GM18861 (cell line): Measurements from ENCODE around the gene PTDSS2.
"Not testable (repeated sequence)": the region's sequence is repeated elsewhere in the genome, so short reads cannot be mapped to it uniquely, and the experiment has no call there.

Experiments
- ATAC-seq: cut with Tn5 transposase; IDR thresholded peaks from one replicate; pipeline ENCODE4 v1.9.1; 2021; ENCODE audit not compliant: unreplicated experiment

Gene PTDSS2

GRCh38 chr11:503179-503981 lies 53.3 kb downstream of the PTDSS2 start:
- no peak for ATAC-seq

- no peak for ATAC-seq
Measured at GRCh38 chr11:504053-504993, 54.2 kb downstream of the PTDSS2 start.

DNA sequence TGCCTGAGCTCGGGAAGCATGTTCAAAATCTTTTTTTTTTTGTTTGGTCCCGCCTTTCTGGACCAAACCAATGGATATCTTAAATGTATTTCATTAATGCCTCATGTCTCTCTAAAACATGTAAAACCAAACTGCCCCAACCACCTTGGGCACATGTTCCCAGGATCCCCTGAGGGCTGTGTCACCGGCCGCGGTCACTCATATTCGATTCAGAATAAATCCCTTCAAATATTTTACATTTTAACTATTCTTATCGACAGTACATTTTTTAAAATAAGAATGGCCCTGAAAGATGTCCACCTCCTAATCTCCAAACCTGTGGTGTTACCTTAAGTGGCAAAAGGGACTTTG lies 54.9 kb downstream of the PTDSS2 start:
- ATAC-seq: no peak

DNA sequence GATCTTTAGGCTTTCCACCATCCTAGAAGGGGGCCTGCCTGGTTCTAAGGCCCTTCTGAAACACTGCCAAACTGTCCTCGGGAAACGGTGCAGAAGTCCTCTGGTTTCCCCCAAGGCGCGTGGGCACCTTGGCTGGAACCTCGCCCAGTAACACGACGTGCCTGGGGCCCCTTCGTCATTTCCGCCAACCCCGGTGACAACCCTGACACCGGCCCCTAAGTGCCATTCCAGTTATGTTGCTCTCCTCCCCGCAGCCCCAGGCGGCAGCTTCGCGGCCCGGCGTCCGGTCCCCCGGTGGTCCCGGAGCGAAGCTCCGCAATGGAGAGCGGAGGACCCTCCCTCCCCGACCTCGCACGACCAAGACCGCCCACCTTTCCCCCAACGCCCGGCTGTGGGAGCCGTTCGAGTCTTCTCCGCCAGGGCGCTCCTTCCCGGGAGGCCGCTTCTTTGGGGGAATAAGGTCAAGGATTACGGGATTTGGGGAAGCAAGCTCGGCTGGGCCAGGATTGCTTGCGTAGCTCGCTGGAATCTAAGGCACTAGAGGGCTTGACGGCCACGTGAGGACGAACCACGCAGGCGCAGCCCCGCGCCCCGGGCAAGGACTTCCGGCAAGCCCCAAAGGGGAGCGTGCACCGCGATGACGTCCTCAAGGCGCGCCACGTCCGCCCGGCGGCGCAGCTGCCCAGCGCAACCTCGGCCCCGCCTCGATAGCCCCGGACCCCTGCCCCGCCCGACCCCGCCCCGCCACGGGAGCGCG lies 56.3 kb downstream of the PTDSS2 start:
- peak; percentile 58 for ATAC-seq

DNA sequence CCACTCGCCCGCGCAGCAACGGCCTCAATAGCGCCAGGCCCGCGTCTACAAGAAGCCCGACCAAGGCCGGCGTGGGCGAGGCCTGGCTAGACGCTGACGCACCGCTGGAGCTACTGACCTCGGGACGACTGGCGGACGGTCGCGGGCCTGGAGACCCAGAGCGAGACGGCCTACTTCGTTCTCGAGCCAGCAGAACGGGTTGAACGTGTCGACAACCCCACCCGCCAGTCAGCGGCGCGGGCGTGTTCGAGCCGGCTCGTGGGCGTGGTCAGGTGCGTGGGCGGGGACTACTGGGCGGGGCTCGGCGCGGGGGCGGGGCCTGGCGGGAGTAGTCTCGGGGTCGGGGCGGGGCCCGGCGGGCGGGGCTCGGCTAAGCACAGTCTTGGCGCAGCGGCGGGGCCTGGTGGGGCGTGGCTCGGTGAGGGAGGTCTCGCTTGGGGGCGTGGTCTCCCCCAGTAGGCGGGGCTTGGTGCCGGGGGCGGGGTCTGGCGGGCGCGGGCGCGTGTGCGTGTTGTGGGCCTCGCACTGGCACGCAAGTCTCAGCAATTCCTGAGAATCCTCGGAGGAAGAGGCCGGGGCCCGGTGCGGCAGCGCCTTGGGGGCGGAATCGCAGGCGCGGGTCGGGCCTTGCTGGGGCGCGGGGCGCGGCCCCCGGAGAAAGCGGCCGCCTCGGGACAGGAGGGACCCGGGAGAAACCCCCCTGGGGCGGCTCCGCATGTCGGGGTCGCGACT lies 57.1 kb downstream of the PTDSS2 start, which contains the start of gene RNH1:
Gene RNH1 (minus strand): TSS at position 248 of the 732 bp plus-strand sequence. CDS start 5,080 bp downstream, outside the sequence.
- peak; percentile 34 for ATAC-seq

DNA sequence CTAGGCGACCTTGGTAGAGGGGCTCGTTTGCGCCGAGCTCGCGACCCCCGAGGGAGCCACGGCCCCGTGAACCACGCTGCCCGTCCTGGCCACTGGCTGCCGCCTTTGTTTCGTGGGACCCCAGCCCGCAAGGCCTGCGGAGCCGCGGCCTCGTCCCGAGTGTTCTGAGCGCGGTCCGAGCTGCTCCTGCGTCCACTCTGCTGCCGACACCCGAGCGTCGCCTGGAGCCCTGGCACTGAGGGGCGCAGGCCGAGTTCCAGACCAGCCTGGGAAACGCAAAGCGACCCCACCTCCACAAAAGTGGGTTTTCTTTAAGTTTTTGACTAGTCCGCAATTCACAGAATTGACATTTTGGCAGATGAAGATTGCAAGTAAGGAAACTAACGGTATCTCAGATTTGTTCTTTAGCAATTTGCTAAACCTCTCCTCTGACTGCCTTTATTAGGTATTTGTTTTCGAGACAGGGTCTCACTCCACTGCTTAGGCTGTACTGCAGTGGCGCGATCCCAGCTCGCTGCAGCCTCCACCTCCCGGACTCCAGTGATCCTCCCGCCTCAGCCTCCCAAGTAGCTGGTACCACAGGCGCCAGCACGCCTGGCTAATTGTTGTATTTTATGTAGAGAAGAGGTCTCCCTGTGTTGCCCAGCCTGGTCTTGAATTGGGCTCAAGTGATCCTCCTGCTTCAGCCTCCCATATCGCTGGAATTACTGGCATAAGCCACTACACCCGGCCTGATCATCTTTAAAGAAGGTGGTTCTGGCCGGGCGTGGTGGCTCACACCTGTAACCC lies 57.8 kb downstream of the PTDSS2 start:
- no peak for ATAC-seq

DNA sequence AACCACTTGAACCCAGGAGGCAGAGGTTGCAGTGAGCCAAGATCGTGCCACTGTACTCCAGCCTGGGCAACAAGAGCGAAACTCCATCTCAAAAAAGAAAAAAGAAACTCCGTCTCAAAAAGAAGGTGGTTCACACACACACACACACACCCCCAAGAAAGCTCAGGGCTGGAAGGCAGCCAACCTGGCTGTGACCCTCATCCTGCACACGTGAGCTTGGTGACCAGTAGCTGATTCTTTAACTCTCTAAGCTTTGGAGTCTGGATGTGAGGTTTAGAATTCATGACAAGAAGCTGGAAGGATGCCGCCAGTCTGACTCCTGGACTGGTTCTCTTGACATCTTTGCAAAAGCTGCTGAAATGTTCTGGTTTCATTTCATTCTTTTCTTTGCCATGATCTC lies 58.9 kb downstream of the PTDSS2 start:
- ATAC-seq: no peak

- ATAC-seq: no peak
Measured at GRCh38 chr11:512761-513595, 62.9 kb downstream of the PTDSS2 start.

DNA sequence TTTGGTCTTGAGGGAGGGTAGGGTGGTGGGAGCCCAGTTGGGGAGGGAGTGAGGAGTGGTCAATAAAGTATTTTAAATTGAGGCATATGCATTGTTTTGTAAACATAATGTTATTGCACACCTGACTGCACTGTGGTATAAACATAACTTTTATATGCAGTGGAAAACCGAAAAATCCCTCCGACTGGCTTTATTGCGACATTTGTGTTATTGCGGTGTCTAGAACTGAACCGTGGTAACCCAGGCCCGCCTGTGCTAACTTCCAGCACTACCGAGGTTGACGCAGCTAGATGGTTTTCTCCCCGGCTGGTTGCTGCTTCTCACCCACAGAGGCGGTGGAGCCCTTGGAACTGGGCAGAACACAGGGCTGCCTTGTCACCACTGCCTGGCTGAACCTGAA lies 64.5 kb downstream of the PTDSS2 start:
- no peak for ATAC-seq

DNA sequence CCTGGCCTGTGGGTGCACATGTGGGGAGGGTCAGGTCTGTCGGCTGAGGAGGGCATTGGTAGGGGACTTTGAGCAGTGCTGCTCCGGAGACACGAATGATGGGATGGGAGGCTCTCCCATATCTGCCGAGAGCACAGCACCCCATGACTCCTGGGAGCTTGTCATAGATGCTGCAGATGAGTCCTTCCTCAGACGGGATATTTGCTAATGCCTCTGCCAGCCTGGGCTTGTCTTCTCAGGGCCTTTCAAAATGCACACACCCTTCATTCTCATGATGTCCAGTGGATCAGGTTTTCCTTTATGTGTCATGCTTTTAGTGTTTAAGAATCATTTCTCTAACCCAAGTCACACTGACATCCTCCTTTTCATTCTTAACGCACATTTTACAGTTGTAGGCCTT lies 65.1 kb downstream of the PTDSS2 start:
- ATAC-seq: no peak

DNA sequence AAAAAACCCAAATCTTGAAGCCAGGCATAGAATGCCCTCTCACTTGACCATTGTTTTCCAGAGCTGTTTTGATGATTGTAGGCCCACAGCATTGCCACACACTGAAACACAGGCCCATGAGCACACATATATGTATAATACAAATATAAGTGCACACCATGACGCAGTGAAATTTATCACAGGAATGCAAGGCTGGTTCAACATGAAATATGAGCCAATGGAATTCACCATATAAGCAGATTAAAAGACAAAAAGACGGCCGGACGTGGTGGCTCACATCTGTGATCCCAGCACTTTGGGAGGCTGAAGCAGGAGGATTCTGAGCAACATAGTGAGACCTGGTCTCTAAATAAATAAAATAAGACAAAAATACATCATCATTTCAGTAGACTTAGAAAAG lies 66.3 kb downstream of the PTDSS2 start:
- ATAC-seq: no peak

DNA sequence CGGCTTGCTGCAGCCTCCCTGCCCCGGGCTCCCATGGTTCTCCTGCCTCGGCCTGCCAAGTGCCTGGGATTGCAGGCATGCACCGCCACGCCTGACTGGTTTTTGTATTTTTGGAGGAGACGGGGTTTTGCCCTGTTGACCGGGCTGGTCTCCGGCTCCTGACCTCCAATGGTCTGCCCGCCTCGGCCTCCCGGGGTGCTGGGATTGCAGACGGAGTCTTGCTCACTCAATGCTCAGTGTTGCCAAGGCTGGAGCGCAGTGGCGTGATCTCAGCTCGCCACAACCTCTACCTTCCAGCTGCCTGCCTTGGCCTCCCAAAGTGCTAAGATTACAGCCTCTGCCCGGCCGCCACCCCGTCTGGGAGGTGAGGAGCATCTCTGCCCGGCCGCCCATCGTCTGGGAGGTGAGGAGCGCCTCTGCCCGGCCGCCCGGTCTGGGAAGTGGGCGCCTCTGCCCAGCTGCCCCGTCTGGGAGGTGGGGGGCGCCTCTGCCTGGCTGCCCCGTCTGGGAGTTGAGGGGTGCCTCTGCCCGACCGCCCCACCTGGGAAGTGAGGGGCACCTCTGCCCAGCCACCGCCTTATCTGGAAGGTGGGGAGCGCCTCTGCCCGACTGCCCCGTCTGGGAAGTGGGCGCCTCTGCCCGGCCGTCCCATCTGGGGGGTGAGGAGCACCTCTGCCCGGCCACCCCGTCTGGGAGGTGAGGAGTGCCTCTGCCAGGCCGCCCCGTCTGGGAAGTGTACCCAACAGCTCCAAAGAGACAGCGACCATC lies 67.0 kb downstream of the PTDSS2 start:
- ATAC-seq: not testable (repeated sequence)

DNA sequence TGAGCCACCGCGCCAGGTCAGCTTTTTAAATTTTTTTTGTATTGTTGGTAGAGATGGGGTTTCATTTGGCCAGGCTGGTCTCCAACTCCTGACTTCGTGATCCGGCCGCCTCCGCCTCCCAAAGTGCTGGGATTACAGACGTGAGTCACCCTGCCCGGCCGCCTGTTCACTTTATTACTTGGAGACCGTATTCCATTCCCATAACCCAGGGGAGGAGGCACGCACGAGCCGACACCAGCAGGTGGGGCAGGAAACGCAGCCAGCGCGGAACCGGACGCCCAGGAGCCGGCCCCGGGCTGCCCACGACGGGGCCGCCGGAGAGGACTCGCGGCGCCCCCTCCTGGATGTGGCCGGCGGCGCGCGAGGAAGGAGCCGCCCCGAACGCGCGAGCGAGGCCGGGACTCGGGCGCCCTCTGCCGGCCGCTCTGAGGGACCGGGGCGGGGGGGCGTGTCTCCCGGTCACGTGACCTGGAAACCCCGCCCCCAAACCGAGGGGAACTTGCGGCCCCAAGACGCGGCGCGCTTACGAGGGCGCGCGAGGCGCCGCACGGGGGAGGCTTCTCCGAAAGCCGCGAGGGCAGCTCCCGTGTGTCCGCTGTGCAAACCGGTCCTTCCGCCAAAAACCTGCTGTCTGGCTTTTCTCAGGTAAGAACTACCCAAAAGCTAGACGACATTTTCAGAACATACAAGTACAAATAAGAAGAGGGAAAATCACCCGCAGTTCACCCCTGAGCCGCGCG lies 68.6 kb downstream of the PTDSS2 start:
- peak; percentile 73 for ATAC-seq

DNA sequence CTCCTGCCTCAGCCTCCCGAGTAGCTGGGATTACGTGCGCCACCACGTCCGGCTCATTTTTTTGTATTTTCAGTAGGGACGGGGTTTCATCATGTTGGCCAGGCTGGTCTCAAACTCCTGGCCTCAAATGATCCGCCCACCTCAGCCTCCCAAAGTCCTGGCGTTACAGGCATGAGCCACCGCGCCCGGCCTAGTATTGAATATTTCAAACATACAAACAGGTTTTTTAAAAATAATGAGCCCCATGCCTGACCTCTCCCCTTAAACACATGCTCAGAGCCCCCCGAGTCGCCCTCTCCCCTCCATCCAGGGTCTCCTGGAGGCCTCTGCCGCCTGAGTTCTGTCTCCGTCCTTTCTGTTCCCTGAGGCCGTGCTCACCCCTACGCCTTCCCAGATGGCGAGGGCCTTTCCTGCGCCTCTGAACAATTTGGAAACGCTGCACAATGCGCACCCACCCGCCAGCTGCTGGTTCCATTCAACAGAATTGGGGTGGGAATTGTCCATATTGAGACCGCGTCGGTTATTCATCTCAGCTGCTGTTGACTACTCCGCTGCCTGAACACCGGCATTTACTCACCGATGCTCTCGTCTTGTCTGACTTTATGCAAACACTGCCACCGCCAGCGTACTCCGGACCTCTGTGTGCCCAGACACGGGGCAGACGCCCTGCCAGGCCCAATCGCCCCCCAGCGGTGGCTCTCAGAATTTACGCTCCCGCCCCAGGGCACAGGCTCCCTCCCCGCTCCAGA lies 70.5 kb downstream of the PTDSS2 start:
- ATAC-seq: no peak

- ATAC-seq: no peak
Measured at GRCh38 chr11:521177-521688, 71.2 kb downstream of the PTDSS2 start.

GRCh38 chr11:526192-526591 lies 76.1 kb downstream of the PTDSS2 start:
- ATAC-seq: no peak
